Type B pancreatic cell (in vitro differentiated cells): ENCODE data around the gene EFTUD2. TPM values are rescaled to one million over a fixed set of nuclear protein-coding genes. Genes with fewer than 3 reads are reported as not detected.

Experiments
- DNase-seq: peaks from one replicate; pipeline ENCODE4 v3.0.0; 2021; ENCODE audit warnings: mixed read lengths; ENCODE audit not compliant: unreplicated experiment; ENCODE audit errors: extremely low spot score
- H3K27ac Mint-ChIP-seq: 2 replicates; pipeline ENCODE4 v1.8.0; 2021; ENCODE audit warnings: mild to moderate bottlenecking, mixed read lengths
- H3K27me3 Mint-ChIP-seq: 2 replicates; pipeline ENCODE4 v1.8.0; 2021; ENCODE audit warnings: mixed read lengths
- H3K36me3 Mint-ChIP-seq: 2 replicates; pipeline ENCODE4 v1.8.0; 2021; ENCODE audit warnings: mixed read lengths
- H3K4me1 Mint-ChIP-seq: one replicate; pipeline ENCODE4 v1.8.0; 2021; ENCODE audit warnings: mixed read lengths; ENCODE audit not compliant: unreplicated experiment
- H3K4me3 Mint-ChIP-seq: 2 replicates; pipeline ENCODE4 v1.8.0; 2021; ENCODE audit warnings: mild to moderate bottlenecking, mixed read lengths
- H3K9me3 Mint-ChIP-seq: 2 replicates; pipeline ENCODE4 v1.8.0; 2021; ENCODE audit warnings: mixed read lengths
- microRNA-seq: library from miRNA; unstranded; fragments of <30 nt; microRNA quantifications from one replicate; pipeline ENCODE4, GENCODE V29; 2020
- total RNA-seq: library from RNA; stranded (reverse); gene quantifications from 2 replicates; pipeline ENCODE4 v1.2.1, GENCODE V29; 2021; ENCODE audit warnings: low replicate concordance
- TF ChIP-seq, protein P1 (sequence below): fragments of 200-600 bp; sonication (generic); conservative IDR thresholded peaks from 2 replicates; pipeline ENCODE4 v1.5.0; 2021; ENCODE audit warnings: antibody characterized with exemption, mild to moderate bottlenecking

Gene EFTUD2
- total RNA-seq, 1 donor from 2014 or later: 122 TPM

DNA sequence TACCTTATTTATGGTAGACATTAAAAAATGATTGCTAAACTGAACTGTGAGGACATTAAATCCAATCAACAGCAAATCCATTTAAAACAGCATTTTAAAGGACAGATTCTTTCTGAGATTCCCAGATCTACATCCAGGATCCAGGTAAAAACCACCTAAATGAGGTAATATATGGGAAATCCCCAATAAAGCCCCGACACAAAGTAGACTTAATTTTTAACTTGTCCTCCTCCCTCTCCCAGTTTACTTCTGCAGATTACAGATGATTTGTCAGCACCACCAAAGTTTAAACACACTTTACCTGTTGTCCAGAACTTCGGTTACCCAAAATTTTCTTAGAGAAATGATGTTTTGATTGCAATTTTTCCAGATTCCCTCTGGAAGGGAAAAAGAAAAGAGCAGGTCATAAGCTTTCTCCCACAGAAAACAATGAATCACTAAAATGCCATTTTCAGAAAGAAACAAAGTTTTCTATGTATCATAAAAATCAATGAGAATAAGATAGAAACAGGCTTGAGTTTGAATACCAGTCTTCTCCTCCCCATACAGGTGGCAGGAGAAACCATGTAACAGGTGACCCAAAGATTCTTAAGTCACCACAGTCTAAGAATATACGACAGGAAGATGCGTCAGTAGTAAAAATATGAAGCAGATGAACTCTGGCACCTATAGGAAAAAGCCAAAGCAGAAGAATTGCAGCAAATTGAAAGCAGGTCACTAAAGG lies 92.0 kb downstream of the EFTUD2 start:
- no peak overlapping the region for H3K4me3 Mint-ChIP-seq
- H3K27me3 Mint-ChIP-seq: no peaks in the 10 kb centered on the region
- no peak for DNase-seq
- no peaks in the 10 kb centered on the region for H3K9me3 Mint-ChIP-seq
- peaks cover 10% of the 10 kb centered on the region for H3K36me3 Mint-ChIP-seq
- peaks cover 4% of the 10 kb centered on the region for H3K4me1 Mint-ChIP-seq
- no peak overlapping the region for H3K27ac Mint-ChIP-seq
- TF ChIP-seq, protein P1, sequence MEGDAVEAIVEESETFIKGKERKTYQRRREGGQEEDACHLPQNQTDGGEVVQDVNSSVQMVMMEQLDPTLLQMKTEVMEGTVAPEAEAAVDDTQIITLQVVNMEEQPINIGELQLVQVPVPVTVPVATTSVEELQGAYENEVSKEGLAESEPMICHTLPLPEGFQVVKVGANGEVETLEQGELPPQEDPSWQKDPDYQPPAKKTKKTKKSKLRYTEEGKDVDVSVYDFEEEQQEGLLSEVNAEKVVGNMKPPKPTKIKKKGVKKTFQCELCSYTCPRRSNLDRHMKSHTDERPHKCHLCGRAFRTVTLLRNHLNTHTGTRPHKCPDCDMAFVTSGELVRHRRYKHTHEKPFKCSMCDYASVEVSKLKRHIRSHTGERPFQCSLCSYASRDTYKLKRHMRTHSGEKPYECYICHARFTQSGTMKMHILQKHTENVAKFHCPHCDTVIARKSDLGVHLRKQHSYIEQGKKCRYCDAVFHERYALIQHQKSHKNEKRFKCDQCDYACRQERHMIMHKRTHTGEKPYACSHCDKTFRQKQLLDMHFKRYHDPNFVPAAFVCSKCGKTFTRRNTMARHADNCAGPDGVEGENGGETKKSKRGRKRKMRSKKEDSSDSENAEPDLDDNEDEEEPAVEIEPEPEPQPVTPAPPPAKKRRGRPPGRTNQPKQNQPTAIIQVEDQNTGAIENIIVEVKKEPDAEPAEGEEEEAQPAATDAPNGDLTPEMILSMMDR: no peak

- Mint-ChIP-seq H3K27me3 (no peaks in the 10 kb centered on the region), H3K9me3 (no peaks in the 10 kb centered on the region), H3K36me3 (peaks cover 10% of the 10 kb centered on the region), H3K4me3 (no peak overlapping the region), H3K4me1 (peaks cover 4% of the 10 kb centered on the region), H3K27ac (no peak overlapping the region)
- no peak for DNase-seq
- TF ChIP-seq, protein P1: no peak
Measured at GRCh38 chr17:44804302-44805089, 94.7 kb downstream of the EFTUD2 start.

- Mint-ChIP-seq H3K9me3 (no peaks in the 10 kb centered on the region), H3K27ac (no peak overlapping the region), H3K27me3 (no peaks in the 10 kb centered on the region), H3K4me3 (no peak overlapping the region), H3K4me1 (peaks cover 4% of the 10 kb centered on the region), H3K36me3 (peaks cover 10% of the 10 kb centered on the region)
- TF ChIP-seq, protein P1: no peak
- DNase-seq: no peak
Measured at GRCh38 chr17:44801880-44802279, 97.4 kb downstream of the EFTUD2 start.

Small RNA genes lying within 50 kb of the gene (microRNA-seq; reads per million reads assigned to microRNA genes)
- 1.7 reads per million for gene MIR6783

Other genes with a start within 250 kb of the EFTUD2 start
- 0.60 TPM in 1 of 2 replicates, not detected in the other for gene MEIOC, start 243.0 kb downstream of the EFTUD2 start, total RNA-seq
- gene CCDC43, start 209.7 kb downstream of the EFTUD2 start, total RNA-seq: 23.7 and 23.9 TPM in 2 replicates
- 7.3 and 27.7 TPM in 2 replicates for gene DBF4B, start 190.8 kb downstream of the EFTUD2 start, total RNA-seq
- gene ADAM11, start 140.5 kb downstream of the EFTUD2 start, total RNA-seq: 4.6 and 4.7 TPM in 2 replicates
- gene GJC1, start 69.2 kb downstream of the EFTUD2 start, total RNA-seq: 20.2 and 62.6 TPM in 2 replicates
- gene HIGD1B, start 51.6 kb downstream of the EFTUD2 start, total RNA-seq: not detected in 2 replicates
- 0.10 and 0.26 TPM in 2 replicates for gene GFAP, start 16.1 kb upstream of the EFTUD2 start, total RNA-seq
- 14.8 and 49.3 TPM in 2 replicates for gene KIF18B, start 48.3 kb upstream of the EFTUD2 start, total RNA-seq
- gene C1QL1, start 68.9 kb upstream of the EFTUD2 start, total RNA-seq: 15.6 and 76.5 TPM in 2 replicates
- gene DCAKD, start 152.2 kb upstream of the EFTUD2 start, total RNA-seq: 40.3 and 57.5 TPM in 2 replicates
- 97.0 and 98.8 TPM in 2 replicates for gene NMT1, start 161.9 kb upstream of the EFTUD2 start, total RNA-seq
- gene PLCD3, start 233.1 kb upstream of the EFTUD2 start, total RNA-seq: 45.8 and 56.1 TPM in 2 replicates
- 9.8 and 11.5 TPM in 2 replicates for gene ACBD4, start 236.2 kb upstream of the EFTUD2 start, total RNA-seq
- 27.5 and 34.5 TPM in 2 replicates for gene HEXIM1, start 249.0 kb upstream of the EFTUD2 start, total RNA-seq